ENCODE results near the gene ARFGEF3. TPM values are rescaled to one million over a fixed set of nuclear protein-coding genes. Genes with fewer than 3 reads are reported as not detected.

The ARFGEF3 gene
- total RNA-seq, 3 donors from 2014 or later, result 10.1 to 24.3 (median 21.1) TPM

- DNase-seq, result no peak
- H3K9me3 ChIP-seq, result no peaks in the 10 kb centered on the region
- H3K4me3 ChIP-seq, result no peak overlapping the region
- ATAC-seq, result no peak
- TF ChIP-seq CTCF (IDR thresholded peaks at IDR 0.05), result no peak
- intact Hi-C loops (cut with DNase I, micrococcal nuclease), result no loop called here
- H3K36me3 ChIP-seq (ENCODE audit: low read depth), result no peaks in the 10 kb centered on the region
- no peaks in the 10 kb centered on the region for H3K4me1 ChIP-seq (ENCODE audit: low read depth)
Observed at GRCh38 chr6:138142806-138143205, 18.9 kb upstream of the ARFGEF3 start.

GRCh38 chr6:138145402-138145801 is 16.3 kb upstream of the ARFGEF3 start:
- DNase-seq (no peak), ATAC-seq (no peak)
- no peaks in the 10 kb centered on the region for H3K9me3 ChIP-seq
- no peak for TF ChIP-seq CTCF (IDR thresholded peaks at IDR 0.05)
- H3K4me3 ChIP-seq, result no peak overlapping the region
- H3K36me3 ChIP-seq (ENCODE audit: low read depth), result no peaks in the 10 kb centered on the region
- no peaks in the 10 kb centered on the region for H3K4me1 ChIP-seq (ENCODE audit: low read depth)
- intact Hi-C loops (cut with DNase I, micrococcal nuclease), result no loop called here

DNA sequence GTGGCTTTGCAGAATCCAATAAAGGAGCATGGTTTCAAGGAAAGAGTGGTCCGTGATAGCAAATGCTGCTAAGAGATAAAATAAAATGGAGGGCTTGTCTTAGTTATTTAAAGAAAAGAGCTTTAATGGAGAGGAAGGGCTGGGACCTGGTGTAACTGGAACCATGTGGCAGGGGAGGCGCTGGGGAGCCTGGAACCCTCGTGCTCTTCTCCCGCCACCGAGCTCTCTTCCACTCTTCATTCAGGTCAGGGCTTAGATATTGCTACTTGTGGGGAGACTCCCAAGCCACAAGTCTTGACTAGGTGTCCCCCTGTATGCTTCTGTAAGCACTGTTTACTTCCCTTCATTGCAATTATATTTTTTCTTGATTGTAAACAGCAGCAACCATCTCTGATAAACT is 15.2 kb upstream of the ARFGEF3 start:
- intact Hi-C loops (cut with DNase I, micrococcal nuclease), result no loop called here

GRCh38 chr6:138155443-138155842 is 6.3 kb upstream of the ARFGEF3 start:
- Histone ChIP-seq H3K36me3 (ENCODE audit: low read depth) (no peaks in the 10 kb centered on the region), H3K9me3 (peaks cover 2% of the 10 kb centered on the region), H3K4me3 (no peak overlapping the region), H3K4me1 (ENCODE audit: low read depth) (no peaks in the 10 kb centered on the region)
- no peak for ATAC-seq
- intact Hi-C loops (cut with DNase I, micrococcal nuclease), result no loop called here
- TF ChIP-seq CTCF (IDR thresholded peaks at IDR 0.05), result no peak
- DNase-seq, result no peak

More for the DNA sequence above, 15.2 kb upstream of the ARFGEF3 start:
- Histone ChIP-seq H3K36me3 (ENCODE audit: low read depth) (no peaks in the 10 kb centered on the region), H3K4me1 (ENCODE audit: low read depth) (no peaks in the 10 kb centered on the region), H3K9me3 (no peaks in the 10 kb centered on the region), H3K4me3 (no peak overlapping the region)
- no peak for TF ChIP-seq CTCF (IDR thresholded peaks at IDR 0.05)
- ATAC-seq (no peak), DNase-seq (no peak)

DNA sequence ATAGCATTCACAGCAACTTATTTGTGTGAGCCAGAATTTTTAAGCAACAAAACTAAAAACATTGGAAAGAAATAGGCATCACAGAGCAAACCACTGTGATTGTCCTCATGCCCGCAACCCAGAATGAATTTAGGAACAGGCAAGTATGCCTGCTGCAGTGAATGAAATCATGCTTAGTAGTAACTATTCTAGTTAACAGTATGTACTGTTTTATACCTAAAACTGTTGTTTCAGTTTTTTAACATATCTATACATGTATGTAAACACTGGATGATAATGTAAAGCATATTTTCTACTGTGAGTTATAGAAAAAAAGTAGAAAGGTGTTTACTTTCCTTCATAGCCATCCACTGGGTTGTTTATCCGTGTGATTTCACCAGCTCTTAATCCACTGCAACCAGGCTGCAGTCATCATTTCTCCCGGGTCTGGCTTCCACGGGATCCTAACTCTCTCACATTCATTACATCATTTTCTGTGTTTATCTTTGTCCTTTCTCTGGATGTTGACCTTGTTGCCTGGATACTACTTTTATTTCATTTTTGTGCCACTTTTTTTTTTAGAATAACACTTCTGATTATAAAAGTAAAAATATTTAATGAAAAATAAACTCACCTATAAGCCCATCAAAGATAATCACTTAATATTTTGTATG is 3.6 kb upstream of the ARFGEF3 start:
- intact Hi-C loops (cut with DNase I, micrococcal nuclease), result no loop called here

More for the DNA sequence above, 3.6 kb upstream of the ARFGEF3 start:
- Histone ChIP-seq H3K36me3 (ENCODE audit: low read depth) (no peaks in the 10 kb centered on the region), H3K9me3 (no peaks in the 10 kb centered on the region), H3K4me1 (ENCODE audit: low read depth) (no peaks in the 10 kb centered on the region), H3K4me3 (no peak overlapping the region)
- DNase-seq (no peak), ATAC-seq (no peak)
- TF ChIP-seq CTCF (IDR thresholded peaks at IDR 0.05), result no peak

All from mucosa of descending colon (tissue), 3 donors.